HCT116 (cell line): Measurements from ENCODE around the gene IL10. TPM values are rescaled to one million over a fixed set of nuclear protein-coding genes. Genes with fewer than 3 reads are reported as not detected.

Experiments used
- ATAC-seq: fragments of 200-7000 bp; cut with Tn5 transposase; 2 replicates; pipeline ENCODE4 v1.9.1; 2020; ENCODE audit warnings: mild to moderate bottlenecking, moderate library complexity
- BruUV-seq: library from RNA; stranded (reverse); fragments of 400-500 nt; replicated peaks from 2 replicates; lab custom pipeline; 2021; lab: Mats Ljungman, UMichigan
- CTCF ChIA-PET: fragments of 300-600 bp; sonication (Branson Sonifier 250); formaldehyde crosslinking; loops from one replicate; lab custom pipeline; 2021; ENCODE audit warnings: antibody characterized with exemption; lab: Charles Lee
- POLR2A ChIA-PET: fragments of 300-600, 350-600 bp; sonication (Branson Sonifier 250); formaldehyde crosslinking; loops from one replicate; lab custom pipeline; 2021; ENCODE audit warnings: antibody characterized with exemption; lab: Charles Lee
- RAD21 ChIA-PET, 2 experiments: fragments of 300-600 bp; sonication (Branson Sonifier 250); formaldehyde crosslinking; loops; one replicate each; lab custom pipeline; 2023; ENCODE audit warnings: low total read pairs in 2 of 2; ENCODE audit not compliant: uncharacterized antibody in 2 of 2, unreplicated experiment in 2 of 2, low non-redundant PET in 1 of 2; lab: Charles Lee
- DNase-seq: peaks from one replicate; pipeline ENCODE4 v3.0.0-alpha.2; 2010; ENCODE audit warnings: low read depth, low spot score
- H2AFZ ChIP-seq: fragments of 200-600 bp; shearing (Covaris generic), sonication (generic); 2 replicates; pipeline ENCODE4 v1.6.1; 2017; ENCODE audit warnings: low read depth, mixed run types, mixed read lengths, antibody characterized with exemption, low read length; ENCODE audit not compliant: poor library complexity, severe bottlenecking
- H3K27ac ChIP-seq: 2 replicates; pipeline ENCODE4 v1.5.1; 2012; ENCODE audit warnings: low read depth, low read length
- H3K27me3 ChIP-seq: fragments of 200-600 bp; sonication (generic); 2 replicates; pipeline ENCODE4 v1.6.1; 2016; ENCODE audit warnings: mixed run types, low read length, mixed read lengths; ENCODE audit not compliant: insufficient read depth
- H3K36me3 ChIP-seq, 2 experiments: fragments of 200-500 bp in 1 of 2; fragments of 200-600 bp in 1 of 2; sonication (Bioruptor generic) in 1 of 2; sonication (generic) in 1 of 2; 2 replicates each; pipeline versions ENCODE4 v1.5.1 to v1.6.1; 2014 to 2016; ENCODE audit warnings: low read length in 2 of 2, inconsistent platforms in 1 of 2, mixed read lengths in 1 of 2, mixed run types in 1 of 2; ENCODE audit not compliant: insufficient read depth in 2 of 2, control insufficient read depth in 1 of 2
- H3K4me1 ChIP-seq, 2 experiments: fragments of 200-600 bp in 1 of 2; sonication (generic) in 1 of 2; 2 replicates each; pipeline versions ENCODE4 v1.5.1 to v1.6.1; 2012 to 2017; ENCODE audit warnings: low read length in 2 of 2, inconsistent platforms in 1 of 2, mild to moderate bottlenecking in 1 of 2, mixed read lengths in 1 of 2, mixed run types in 1 of 2, moderate library complexity in 1 of 2; ENCODE audit not compliant: insufficient read depth in 2 of 2, control insufficient read depth in 1 of 2
- H3K4me2 ChIP-seq: fragments of 200-600 bp; sonication (generic); 2 replicates; pipeline ENCODE4 v1.6.1; 2017; ENCODE audit warnings: mixed run types, low read length, mixed read lengths
- H3K4me3 ChIP-seq, 2 experiments: fragments of 200-600 bp in 1 of 2; sonication (generic) in 1 of 2; replicated peaks in 1 of 2; 2 replicates each; pipeline ENCODE4 v1.5.1; 2011 to 2016; ENCODE audit warnings: low read length in 2 of 2, control low read depth in 1 of 2, low read depth in 1 of 2, mild to moderate bottlenecking in 1 of 2, mixed read lengths in 1 of 2, mixed run types in 1 of 2
- H3K79me2 ChIP-seq: fragments of 200-600 bp; sonication (generic); 2 replicates; pipeline ENCODE4 v1.6.1; 2017; ENCODE audit warnings: mild to moderate bottlenecking, mixed run types, low read length, moderate library complexity, mixed read lengths; ENCODE audit not compliant: insufficient read depth
- H3K9ac ChIP-seq: fragments of 200-600 bp; sonication (generic); 2 replicates; pipeline ENCODE4 v1.6.1; 2016; ENCODE audit warnings: low read length, mixed read lengths
- H3K9me2 ChIP-seq: fragments of 200-600 bp; sonication (generic), shearing (Covaris generic); 2 replicates; pipeline ENCODE4 v1.6.1; 2017; ENCODE audit warnings: mixed run types, mild to moderate bottlenecking, moderate library complexity; ENCODE audit not compliant: insufficient read depth
- H3K9me3 ChIP-seq, 2 experiments: fragments of 200-500 bp in 1 of 2; fragments of 200-600 bp in 1 of 2; sonication (Bioruptor generic) in 1 of 2; sonication (generic) in 1 of 2; 2 replicates each; pipeline ENCODE4 v1.6.1; 2014 to 2017; ENCODE audit warnings: low read length in 2 of 2, mixed read lengths in 2 of 2, inconsistent platforms in 1 of 2, low read depth in 1 of 2, mild to moderate bottlenecking in 1 of 2, mixed run types in 1 of 2, moderate library complexity in 1 of 2; ENCODE audit not compliant: control insufficient read depth in 1 of 2, insufficient read depth in 1 of 2
- H4K20me1 ChIP-seq: fragments of 200-600 bp; sonication (generic), shearing (Covaris generic); 2 replicates; pipeline ENCODE4 v1.6.1; 2017; ENCODE audit warnings: mixed run types, mild to moderate bottlenecking, moderate library complexity; ENCODE audit not compliant: insufficient read depth
- CBX3 ChIP-seq: IDR thresholded peaks from 2 replicates; pipeline ENCODE4 v1.6.1; 2012; ENCODE audit warnings: low read depth
- CEBPB ChIP-seq: IDR thresholded peaks from 2 replicates; pipeline ENCODE4 v1.6.1; 2012; ENCODE audit warnings: low read depth
- CTCF ChIP-seq, 3 experiments: fragments of 200-600 bp in 1 of 3; sonication (generic) in 1 of 3; IDR thresholded peaks in 2 of 3; conservative IDR thresholded peaks in 1 of 3; 2 replicates each; pipeline ENCODE4 v1.5.1; 2012 to 2017; ENCODE audit warnings: low read depth in 2 of 3, low read length in 2 of 3, antibody characterized with exemption in 1 of 3, borderline replicate concordance in 1 of 3, control low read depth in 1 of 3, mild to moderate bottlenecking in 1 of 3, mixed read lengths in 1 of 3, mixed run types in 1 of 3, moderate library complexity in 1 of 3; ENCODE audit not compliant: insufficient read depth in 1 of 3
- EGR1 ChIP-seq: IDR thresholded peaks from 2 replicates; pipeline ENCODE4 v1.6.1; 2012; ENCODE audit warnings: low read depth
- ELF1 ChIP-seq: IDR thresholded peaks from 2 replicates; pipeline ENCODE4 v1.6.1; 2012; ENCODE audit warnings: low read depth, borderline replicate concordance
- EZH2phosphoT487 ChIP-seq: fragments of 200-600 bp; IDR thresholded peaks from 2 replicates; pipeline ENCODE4 v1.6.1; 2018; ENCODE audit warnings: antibody characterized with exemption, borderline replicate concordance
- FOSL1 ChIP-seq: IDR thresholded peaks from 2 replicates; pipeline ENCODE4 v1.6.1; 2012; ENCODE audit warnings: low read depth
- JUND ChIP-seq: IDR thresholded peaks from 2 replicates; pipeline ENCODE4 v1.6.1; 2012
- POLR2A ChIP-seq: IDR thresholded peaks from 2 replicates; pipeline ENCODE4 v1.7.0; 2011; ENCODE audit warnings: borderline replicate concordance; ENCODE audit not compliant: insufficient read depth, insufficient read length; ENCODE audit errors: extremely low read depth
- POLR2AphosphoS5 ChIP-seq: IDR thresholded peaks from 2 replicates; pipeline ENCODE4 v1.6.1; 2011; ENCODE audit warnings: mild to moderate bottlenecking, low read depth, low read length, moderate library complexity
- SP1 ChIP-seq: IDR thresholded peaks from 2 replicates; pipeline ENCODE4 v1.6.1; 2012; ENCODE audit warnings: low read depth
- SRF ChIP-seq: IDR thresholded peaks from 2 replicates; pipeline ENCODE4 v1.6.1; 2012; ENCODE audit warnings: low read depth
- TCF7L2 ChIP-seq: IDR thresholded peaks from 2 replicates; pipeline ENCODE4 v1.7.0; 2011; ENCODE audit warnings: borderline replicate concordance, inconsistent platforms; ENCODE audit not compliant: insufficient read depth, insufficient read length; ENCODE audit errors: extremely low read depth
- YY1 ChIP-seq: IDR thresholded peaks from 2 replicates; pipeline ENCODE4 v1.6.1; 2011; ENCODE audit warnings: low read length, low read depth, moderate library complexity, mild to moderate bottlenecking; ENCODE audit not compliant: insufficient replicate concordance; ENCODE audit errors: extremely low read depth
- ZBTB33 ChIP-seq: IDR thresholded peaks from 2 replicates; pipeline ENCODE4 v1.6.1; 2011; ENCODE audit warnings: mild to moderate bottlenecking, low read length, moderate library complexity; ENCODE audit not compliant: insufficient replicate concordance; ENCODE audit errors: extremely low read depth
- intact Hi-C: fragments of 100-400 bp; cut with micrococcal nuclease; formaldehyde crosslinking; loops from 2 replicates; pipeline ENCODE4 v1.10.0; 2022
- total RNA-seq: library from RNA; stranded (reverse); gene quantifications from one replicate; pipeline ENCODE4 v1.2.1, GENCODE V29; 2021; ENCODE audit not compliant: unreplicated experiment

Gene IL10
- total RNA-seq, 1 experiment from 2014 or later, result not detected

DNA sequence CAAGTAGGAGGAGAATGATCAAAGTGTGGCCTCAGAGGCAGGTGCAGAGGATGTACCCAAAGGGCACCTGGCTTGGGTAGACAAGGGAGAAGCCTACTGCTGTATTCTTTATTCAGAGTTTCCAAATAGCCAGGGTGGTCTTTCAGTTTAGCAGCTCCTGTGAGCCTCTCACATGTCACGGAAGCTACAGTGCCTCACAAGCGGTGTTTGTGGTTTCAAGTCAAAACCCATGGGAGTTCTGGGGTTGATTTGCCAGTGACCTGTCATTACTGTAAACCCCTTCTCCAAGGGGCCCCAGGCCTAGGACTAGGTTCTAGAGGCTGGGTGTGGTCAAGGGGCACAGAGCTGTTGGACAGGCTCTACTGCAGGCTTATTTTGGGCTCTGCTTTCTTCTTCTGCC is 10.2 kb upstream of the IL10 start:
- POLR2A ChIA-PET, result no interaction called here
- CTCF ChIA-PET, result no interaction called here
- no peaks in the 10 kb centered on the region for H3K9me2 ChIP-seq
- H3K4me1 ChIP-seq, result no peaks in the 10 kb centered on the region
- no TSS peak for BruUV-seq
- intact Hi-C loops, result no loop called here
- no peak overlapping the region for H3K9ac ChIP-seq
- H3K27me3 ChIP-seq, result peaks cover 8% of the 10 kb centered on the region; the same call in 1 of the 2 replicates
- H3K9me3 ChIP-seq, result no peaks in the 10 kb centered on the region
- no peak overlapping the region for H3K27ac ChIP-seq
- no peaks in the 10 kb centered on the region for H3K36me3 ChIP-seq
- RAD21 ChIA-PET, result no interaction called here
- no peak overlapping the region for H2AFZ ChIP-seq
- DNase-seq (no peak), ATAC-seq (no peak)
- H3K4me2 ChIP-seq, result no peak overlapping the region
- H3K79me2 ChIP-seq, result no peaks in the 10 kb centered on the region
- no peak for TF ChIP-seq CTCF (IDR thresholded peaks at IDR 0.05 in 2 of 3, conservative IDR thresholded peaks at IDR 0.05 in 1 of 3; ENCODE audit: borderline replicate concordance in 1 of 3, insufficient read depth in 1 of 3, low read depth in 2 of 3, low read length in 2 of 3)
- H3K4me3 ChIP-seq, result no peak overlapping the region
- no peaks in the 10 kb centered on the region for H4K20me1 ChIP-seq

GRCh38 chr1:206779638-206780037 is 7.3 kb upstream of the IL10 start:
- Histone ChIP-seq H4K20me1 (no peaks in the 10 kb centered on the region), H3K27me3 (peaks cover 11% of the 10 kb centered on the region; the same call in 1 of the 2 replicates), H3K36me3 (no peaks in the 10 kb centered on the region), H3K4me2 (no peak overlapping the region), H3K9me3 (no peaks in the 10 kb centered on the region), H3K9me2 (no peaks in the 10 kb centered on the region), H3K4me1 (no peaks in the 10 kb centered on the region), H2AFZ (no peak overlapping the region), H3K9ac (no peak overlapping the region), H3K27ac (no peak overlapping the region), H3K4me3 (no peak overlapping the region), H3K79me2 (no peaks in the 10 kb centered on the region)
- ChIA-PET CTCF (no interaction called here), POLR2A (no interaction called here), RAD21 (no interaction called here)
- intact Hi-C loops, result no loop called here
- no TSS peak for BruUV-seq
- no peak for ATAC-seq
- no peak for DNase-seq
- no peak for TF ChIP-seq POLR2AphosphoS5
- TF ChIP-seq JUND, result no peak
- no peak for TF ChIP-seq EZH2phosphoT487
- no peak for TF ChIP-seq ELF1
- no peak for TF ChIP-seq CBX3
- no peak for TF ChIP-seq SP1
- TF ChIP-seq CEBPB, result no peak
- TF ChIP-seq TCF7L2, result no peak
- no peak for TF ChIP-seq SRF
- no peak for TF ChIP-seq YY1
- TF ChIP-seq POLR2A, result no peak
- no peak for TF ChIP-seq CTCF (IDR thresholded peaks at IDR 0.05 in 2 of 3, conservative IDR thresholded peaks at IDR 0.05 in 1 of 3; ENCODE audit: borderline replicate concordance in 1 of 3, insufficient read depth in 1 of 3, low read depth in 2 of 3, low read length in 2 of 3)
- TF ChIP-seq EGR1, result no peak
- TF ChIP-seq ZBTB33, result no peak
- no peak for TF ChIP-seq FOSL1
